HG03469 (cell line): ENCODE data around the gene MYH9.

Source experiments
- ATAC-seq: cut with Tn5 transposase; IDR thresholded peaks from one replicate; pipeline ENCODE4 v1.9.1; 2021; ENCODE audit warnings: mild to moderate bottlenecking, moderate library complexity, moderate number of reproducible peaks; ENCODE audit not compliant: unreplicated experiment

MYH9 gene

GRCh38 chr22:36320553-36320952 is 67.2 kb downstream of the MYH9 start:
- ATAC-seq = no peak

GRCh38 chr22:36319595-36320497 is 67.9 kb downstream of the MYH9 start:
- no peak for ATAC-seq

GRCh38 chr22:36318442-36318841 is 69.3 kb downstream of the MYH9 start:
- no peak for ATAC-seq

- no peak for ATAC-seq
Measured at GRCh38 chr22:36317658-36318271, 70.0 kb downstream of the MYH9 start.

- no peak for ATAC-seq
Measured at GRCh38 chr22:36316419-36316818, 71.3 kb downstream of the MYH9 start.

GRCh38 chr22:36315325-36315724 is 72.4 kb downstream of the MYH9 start:
- no peak for ATAC-seq

- ATAC-seq = no peak
Measured at GRCh38 chr22:36311386-36312085, 76.2 kb downstream of the MYH9 start.

- ATAC-seq = no peak
Measured at GRCh38 chr22:36308880-36309279, 78.9 kb downstream of the MYH9 start.

- no peak for ATAC-seq
Measured at GRCh38 chr22:36306227-36306626, 81.5 kb downstream of the MYH9 start.

- ATAC-seq = no peak
Measured at GRCh38 chr22:36305813-36306212, 82.0 kb downstream of the MYH9 start.

GRCh38 chr22:36304429-36304828 is 83.3 kb downstream of the MYH9 start:
- no peak for ATAC-seq

- no peak for ATAC-seq
Measured at GRCh38 chr22:36303874-36304273, 83.9 kb downstream of the MYH9 start.

GRCh38 chr22:36303115-36303467 is 84.7 kb downstream of the MYH9 start:
- ATAC-seq = no peak

GRCh38 chr22:36302439-36303114 is 85.2 kb downstream of the MYH9 start:
- no peak for ATAC-seq

- no peak for ATAC-seq
Measured at GRCh38 chr22:36301851-36302250, 85.9 kb downstream of the MYH9 start.

- no peak for ATAC-seq
Measured at GRCh38 chr22:36301384-36301828, 86.4 kb downstream of the MYH9 start.

GRCh38 chr22:36300396-36301212 is 87.2 kb downstream of the MYH9 start:
- no peak for ATAC-seq

GRCh38 chr22:36299911-36300310 is 87.9 kb downstream of the MYH9 start:
- ATAC-seq = no peak

- no peak for ATAC-seq
Measured at GRCh38 chr22:36299295-36299694, 88.5 kb downstream of the MYH9 start.

GRCh38 chr22:36298601-36299000 is 89.2 kb downstream of the MYH9 start:
- no peak for ATAC-seq
